Spleen (tissue), 7 donors: ENCODE data around the gene LBR.

Experiments
- POLR2A ChIP-seq, 3 donors: fragments of 450-650 bp; IDR thresholded peaks; one replicate each; pipeline ENCODE4 v1.5.1; 2017; ENCODE audit warnings: antibody characterized with exemption in 3 of 3, mild to moderate bottlenecking in 1 of 3
- POLR2AphosphoS5 ChIP-seq, 3 donors: sonication (generic); formaldehyde crosslinking; IDR thresholded peaks; one replicate each; pipeline ENCODE4 v1.5.1; 2017; ENCODE audit warnings: antibody characterized with exemption in 3 of 3
- TF ChIP-seq, protein P1 (sequence below), 11 experiments: fragments of 200-600 bp in 7 of 11; fragments of 450-650 bp in 4 of 11; sonication (generic) in 4 of 11; IDR thresholded peaks in 8 of 11; conservative IDR thresholded peaks in 3 of 11; 1 replicate in 7 of 11; 2 replicates in 4 of 11; pipeline versions ENCODE4 v1.4.0 to v1.8.0; 2016 to 2021; ENCODE audit warnings: antibody characterized with exemption in 11 of 11, inconsistent platforms in 4 of 11, mild to moderate bottlenecking in 1 of 11
- donor health status: DM: no; HTN: no; CAD: no; lungs with moderate emphysema.
- donor health status: DM: no; HTN: no; CAD: no.
- donor health status: DM: no; HTN: no; CAD: no.

DNA sequence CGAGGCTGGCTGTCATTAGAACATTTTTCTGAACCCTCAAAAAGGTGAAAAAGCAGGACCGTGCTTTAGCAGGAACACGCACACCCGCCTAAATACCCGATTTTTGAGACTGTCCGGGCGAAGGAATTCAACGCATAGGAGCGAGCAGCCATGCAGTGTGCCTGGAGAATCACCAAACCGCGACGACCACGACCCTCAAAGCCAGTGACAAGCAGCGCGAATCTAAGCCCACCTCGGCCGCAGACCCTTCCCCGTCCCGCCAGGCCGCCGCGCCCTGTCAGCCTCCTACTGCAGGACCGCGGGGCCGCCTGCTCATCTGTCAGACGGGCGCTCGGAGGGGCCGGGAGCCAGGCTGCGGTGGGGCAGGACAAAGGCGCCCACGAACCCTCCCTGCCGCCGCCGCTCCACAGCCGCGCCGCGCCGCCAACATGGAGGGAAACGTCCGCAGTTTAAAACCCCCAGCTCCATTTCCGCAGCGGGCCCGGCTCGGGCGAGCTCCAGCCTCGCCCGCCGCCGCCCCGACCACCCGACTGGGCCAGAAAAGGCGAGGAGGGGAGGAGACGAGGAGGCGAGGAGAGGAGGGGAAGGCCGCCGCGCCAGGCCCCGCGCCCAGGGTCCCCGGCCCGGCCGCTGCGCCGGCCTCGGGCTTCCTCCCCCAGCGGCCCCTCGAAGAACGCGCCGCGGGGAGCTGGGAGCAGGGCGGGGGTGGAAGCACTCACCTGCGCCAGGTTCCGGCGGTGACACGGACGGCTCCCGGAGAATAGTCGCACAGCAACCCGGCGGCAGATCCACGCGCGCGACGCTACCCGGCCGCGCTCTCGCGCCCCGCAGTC, at the start of gene LBR:
- TF ChIP-seq POLR2A (IDR thresholded peaks at IDR 0.05), result peak in 1 of 3 donors; percentile 25
- TF ChIP-seq, protein P1, sequence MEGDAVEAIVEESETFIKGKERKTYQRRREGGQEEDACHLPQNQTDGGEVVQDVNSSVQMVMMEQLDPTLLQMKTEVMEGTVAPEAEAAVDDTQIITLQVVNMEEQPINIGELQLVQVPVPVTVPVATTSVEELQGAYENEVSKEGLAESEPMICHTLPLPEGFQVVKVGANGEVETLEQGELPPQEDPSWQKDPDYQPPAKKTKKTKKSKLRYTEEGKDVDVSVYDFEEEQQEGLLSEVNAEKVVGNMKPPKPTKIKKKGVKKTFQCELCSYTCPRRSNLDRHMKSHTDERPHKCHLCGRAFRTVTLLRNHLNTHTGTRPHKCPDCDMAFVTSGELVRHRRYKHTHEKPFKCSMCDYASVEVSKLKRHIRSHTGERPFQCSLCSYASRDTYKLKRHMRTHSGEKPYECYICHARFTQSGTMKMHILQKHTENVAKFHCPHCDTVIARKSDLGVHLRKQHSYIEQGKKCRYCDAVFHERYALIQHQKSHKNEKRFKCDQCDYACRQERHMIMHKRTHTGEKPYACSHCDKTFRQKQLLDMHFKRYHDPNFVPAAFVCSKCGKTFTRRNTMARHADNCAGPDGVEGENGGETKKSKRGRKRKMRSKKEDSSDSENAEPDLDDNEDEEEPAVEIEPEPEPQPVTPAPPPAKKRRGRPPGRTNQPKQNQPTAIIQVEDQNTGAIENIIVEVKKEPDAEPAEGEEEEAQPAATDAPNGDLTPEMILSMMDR (IDR thresholded peaks at IDR 0.05 in 8 of 11, conservative IDR thresholded peaks at IDR 0.05 in 3 of 11), result peak in 1 of 11 experiments; percentile 22
- no peak for TF ChIP-seq POLR2AphosphoS5 (IDR thresholded peaks at IDR 0.05)
